ENCODE results near the gene CCAR1. TPM values are rescaled to one million over a fixed set of nuclear protein-coding genes. Genes with fewer than 3 reads are reported as not detected.

CCAR1 gene
- total and polyA plus RNA-seq, 2 of the 13 experiments (the other 11 are each of a cell fraction or from before 2014, with no cell fraction given): 74.5 to 81.6 TPM

- peak; percentile 76; the same call in 1 of the 2 replicates for TF ChIP-seq E2F1 (CRISPR knock-in tag; IDR thresholded peaks at IDR 0.05)
- no peak for TF ChIP-seq ZNF34 (CRISPR knock-in tag; IDR thresholded peaks at IDR 0.05; ENCODE audit: borderline replicate concordance)
- peak; percentile 76 for TF ChIP-seq TFDP2 (CRISPR knock-in tag; IDR thresholded peaks at IDR 0.05)
- TF ChIP-seq HMG20B (CRISPR knock-in tag; conservative IDR thresholded peaks at IDR 0.05): no peak
- TF ChIP-seq PRDM15 (CRISPR knock-in tag; IDR thresholded peaks at IDR 0.05): peak; percentile 63; the same call in 1 of the 2 replicates
- 0 out of 2 replicates have a peak, but pooled peaks have one; percentile 63 for TF ChIP-seq ZNF556 (CRISPR knock-in tag; IDR thresholded peaks at IDR 0.05; ENCODE audit: borderline replicate concordance)
- peak; percentile 52; the same call in 1 of the 2 replicates for TF ChIP-seq TOPORS (CRISPR knock-in tag; IDR thresholded peaks at IDR 0.05)
- peak; percentile 27 for TF ChIP-seq ZNF747 (CRISPR knock-in tag; IDR thresholded peaks at IDR 0.05; ENCODE audit: borderline replicate concordance)
- no peak for TF ChIP-seq AGO1 (IDR thresholded peaks at IDR 0.05; ENCODE audit: low read depth, low read length, poor library complexity, severe bottlenecking)
- no peak for TF ChIP-seq FOXP1 (IDR thresholded peaks at IDR 0.05)
- TF ChIP-seq FOXP1 (CRISPR knock-in tag; IDR thresholded peaks at IDR 0.05): no peak
- TF ChIP-seq ZNF572 (CRISPR knock-in tag; IDR thresholded peaks at IDR 0.05): peak; percentile 60; the same call in 1 of the 2 replicates
- 0 out of 2 replicates have a peak, but pooled peaks have one; percentile 49 for TF ChIP-seq ZNF251 (CRISPR knock-in tag; IDR thresholded peaks at IDR 0.05)
- no peak for TF ChIP-seq ZNF850 (CRISPR knock-in tag; conservative IDR thresholded peaks at IDR 0.05)
- TF ChIP-seq HNF4A (CRISPR knock-in tag; IDR thresholded peaks at IDR 0.05): no peak
- 0 out of 2 replicates have a peak, but pooled peaks have one; percentile 51 for TF ChIP-seq ZNF546 (CRISPR knock-in tag; conservative IDR thresholded peaks at IDR 0.05)
- TF ChIP-seq ZBTB21 (CRISPR knock-in tag; IDR thresholded peaks at IDR 0.05): no peak
- no peak for TF ChIP-seq IRX3 (CRISPR knock-in tag; IDR thresholded peaks at IDR 0.05; ENCODE audit: borderline replicate concordance, low read depth)
- TF ChIP-seq MED1 (CRISPR knock-in tag; IDR thresholded peaks at IDR 0.05): peak; percentile 65
- TF ChIP-seq SNAPC5 (CRISPR knock-in tag; IDR thresholded peaks at IDR 0.05; ENCODE audit: borderline replicate concordance): no peak
- TF ChIP-seq JARID2 (CRISPR knock-in tag; IDR thresholded peaks at IDR 0.05; ENCODE audit: insufficient replicate concordance): no peak
- TF ChIP-seq RBM39 (IDR thresholded peaks at IDR 0.05; ENCODE audit: low read depth, low read length, poor library complexity, severe bottlenecking): no peak
- TF ChIP-seq PTBP1 (IDR thresholded peaks at IDR 0.05; ENCODE audit: low read depth, low read length, poor library complexity, severe bottlenecking): no peak
- 0 out of 2 replicates have a peak, but pooled peaks have one; percentile 30 for TF ChIP-seq ZNF124 (CRISPR knock-in tag; IDR thresholded peaks at IDR 0.05)
Measured at GRCh38 chr10:68720793-68721672, at the start of gene CCAR1 (continued).

Data from HepG2 (cell line).